DMS53 treated with DMSO at 0.1 percent for 48 hours (cell line): ENCODE measurements around the gene KCTD19.

ENCODE experiments used
- DNase-seq: peaks from one replicate; lab custom pipeline; 2025; ENCODE audit not compliant: unreplicated experiment; lab: John Stamatoyannopoulos, UW

Gene KCTD19

GRCh38 chr16:67326115-67326471 is 448 bp downstream of the KCTD19 start:
- DNase-seq, result no peak

GRCh38 chr16:67317853-67318252 is 8.7 kb downstream of the KCTD19 start:
- DNase-seq, result no peak

GRCh38 chr16:67312719-67313118 is 13.8 kb downstream of the KCTD19 start:
- no peak for DNase-seq

- DNase-seq, result peak; percentile 50
Measured at GRCh38 chr16:67311607-67312488, 14.7 kb downstream of the KCTD19 start.

- DNase-seq, result no peak
Measured at GRCh38 chr16:67310561-67310960, 16.0 kb downstream of the KCTD19 start.

- DNase-seq, result no peak
Measured at GRCh38 chr16:67305216-67306071, 21.1 kb downstream of the KCTD19 start.

- no peak for DNase-seq
Measured at GRCh38 chr16:67304020-67304419, 22.5 kb downstream of the KCTD19 start.

- no peak for DNase-seq
Measured at GRCh38 chr16:67302970-67303369, 23.6 kb downstream of the KCTD19 start.

GRCh38 chr16:67302076-67302475 is 24.5 kb downstream of the KCTD19 start:
- no peak for DNase-seq

- DNase-seq, result no peak
Measured at GRCh38 chr16:67301080-67301782, 25.3 kb downstream of the KCTD19 start.

GRCh38 chr16:67299269-67299668 is 27.3 kb downstream of the KCTD19 start:
- DNase-seq, result no peak

- no peak for DNase-seq
Measured at GRCh38 chr16:67298277-67298676, 28.3 kb downstream of the KCTD19 start.

GRCh38 chr16:67296420-67296819 is 30.1 kb downstream of the KCTD19 start:
- DNase-seq, result no peak

- no peak for DNase-seq
Measured at GRCh38 chr16:67294938-67295361, 31.6 kb downstream of the KCTD19 start.

- no peak for DNase-seq
Measured at GRCh38 chr16:67294171-67294757, 32.3 kb downstream of the KCTD19 start.

GRCh38 chr16:67291461-67291860 is 35.1 kb downstream of the KCTD19 start:
- no peak for DNase-seq

GRCh38 chr16:67287960-67288359 is 38.6 kb downstream of the KCTD19 start:
- DNase-seq, result no peak

- no peak for DNase-seq
Measured at GRCh38 chr16:67286441-67287235, 39.9 kb downstream of the KCTD19 start.

GRCh38 chr16:67284699-67285646 is 41.6 kb downstream of the KCTD19 start:
- no peak for DNase-seq
